Stimulated activated CD4-positive, alpha-beta T cell treated with anti-CD3 and anti-CD28 coated beads, Interleukin-4, amount 100 ng/mL, for 1 hour (primary cell): ENCODE measurements around the gene HMGXB3.
A peak's percentile ranks its signal among the peaks of the same experiment; 100 is the strongest.

Source experiments
- DNase-seq: peaks from one replicate; pipeline ENCODE4 v3.0.0-alpha.2; 2020

Gene HMGXB3

DNA sequence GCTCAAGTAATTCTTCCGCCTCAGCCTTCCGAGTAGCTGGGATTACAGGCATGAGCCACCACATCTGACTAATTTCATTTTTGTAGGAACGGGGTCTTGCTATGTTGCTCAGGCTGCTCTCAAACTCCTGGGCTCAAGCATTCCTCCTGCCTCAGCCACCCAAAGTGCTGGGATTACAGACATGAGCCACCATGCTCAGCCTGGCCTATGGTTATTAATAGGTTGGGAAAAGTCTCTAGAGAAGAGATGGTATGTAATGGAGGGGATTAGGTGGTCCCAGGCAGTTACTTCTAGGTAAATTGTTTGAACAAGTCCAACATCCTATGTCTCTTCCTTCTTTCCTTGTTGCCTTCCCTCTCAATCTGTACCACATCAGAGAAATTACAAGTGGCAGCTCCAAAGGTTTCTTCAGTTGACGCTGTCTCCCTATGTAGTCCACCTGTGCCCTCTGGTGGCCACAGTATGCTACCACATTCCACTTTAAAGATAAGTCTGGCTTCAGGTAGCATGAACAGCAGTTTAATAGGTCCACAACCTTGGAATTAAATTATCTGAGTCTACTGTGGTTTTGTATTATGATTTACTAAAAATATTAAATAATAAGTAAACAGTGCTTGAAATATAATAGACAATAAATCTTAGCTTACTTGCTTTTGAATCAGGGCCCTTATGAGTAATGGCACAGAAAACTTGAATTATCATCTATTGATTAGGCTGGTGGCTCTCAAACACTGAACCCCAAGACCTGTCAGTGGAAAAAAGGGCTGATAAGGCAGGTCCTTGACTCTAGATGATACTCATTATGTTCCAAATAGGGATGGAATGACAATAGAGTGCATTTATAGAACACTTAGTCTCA, 9.8 kb upstream of the HMGXB3 start:
- DNase-seq: peak; percentile 67

DNA sequence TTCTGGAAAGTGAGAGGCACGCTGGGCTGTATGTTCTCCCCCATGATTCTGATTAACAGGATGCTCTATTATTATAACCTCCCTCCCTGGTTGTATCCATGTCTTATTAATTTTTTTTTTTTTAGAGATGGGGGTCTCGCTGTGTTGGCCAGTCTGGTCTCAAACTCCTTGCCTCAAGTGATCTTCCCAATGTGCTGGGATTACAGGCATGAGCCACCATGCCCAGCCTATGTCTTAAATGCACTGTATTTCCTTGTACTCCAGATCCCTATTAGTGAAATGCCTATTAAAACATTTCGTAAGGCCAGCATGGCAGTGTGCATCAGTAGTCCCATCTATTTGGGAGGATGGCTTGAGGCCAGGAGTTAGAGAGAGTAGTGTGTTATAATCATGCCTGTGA, 7.1 kb upstream of the HMGXB3 start:
- DNase-seq: no peak

DNA sequence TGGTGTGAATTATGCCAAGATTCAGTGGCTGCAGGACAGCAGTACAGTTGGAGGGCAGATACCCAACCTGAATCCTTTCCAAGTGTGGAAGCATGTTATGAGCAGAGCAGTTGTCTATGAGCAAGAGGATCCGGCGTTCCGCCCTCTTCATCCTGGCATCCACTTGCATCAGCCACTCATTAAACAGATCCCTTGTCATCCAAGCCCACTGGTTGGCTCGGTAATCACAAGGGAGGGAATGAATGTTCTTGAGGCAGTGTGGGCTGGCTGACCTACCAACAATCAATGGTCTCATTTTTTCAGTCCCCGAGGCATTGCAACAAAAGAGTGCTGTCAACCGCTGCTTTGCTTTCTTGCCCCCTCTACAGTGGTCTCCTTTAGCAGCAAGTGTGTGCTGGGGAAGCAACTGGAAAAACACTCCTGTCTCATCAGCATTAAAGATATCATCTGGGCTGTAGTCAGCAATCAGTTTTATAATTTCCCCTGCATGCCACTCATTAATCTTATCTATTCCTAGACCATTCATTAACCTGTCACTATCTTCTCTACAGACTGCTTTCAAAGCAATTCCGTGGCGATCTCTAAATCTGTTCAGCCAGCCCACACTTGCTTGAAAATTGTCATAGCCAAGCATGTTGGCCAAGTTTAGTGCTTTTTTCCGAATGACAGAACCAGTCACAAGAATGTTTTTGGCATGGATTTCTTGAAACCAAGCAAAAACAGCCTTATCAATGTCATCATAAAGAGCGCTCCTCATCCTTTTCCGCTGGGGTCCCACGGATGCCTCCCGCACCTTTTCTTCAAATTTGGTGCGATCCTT, 4.9 kb upstream of the HMGXB3 start:
- DNase-seq: no peak

DNA sequence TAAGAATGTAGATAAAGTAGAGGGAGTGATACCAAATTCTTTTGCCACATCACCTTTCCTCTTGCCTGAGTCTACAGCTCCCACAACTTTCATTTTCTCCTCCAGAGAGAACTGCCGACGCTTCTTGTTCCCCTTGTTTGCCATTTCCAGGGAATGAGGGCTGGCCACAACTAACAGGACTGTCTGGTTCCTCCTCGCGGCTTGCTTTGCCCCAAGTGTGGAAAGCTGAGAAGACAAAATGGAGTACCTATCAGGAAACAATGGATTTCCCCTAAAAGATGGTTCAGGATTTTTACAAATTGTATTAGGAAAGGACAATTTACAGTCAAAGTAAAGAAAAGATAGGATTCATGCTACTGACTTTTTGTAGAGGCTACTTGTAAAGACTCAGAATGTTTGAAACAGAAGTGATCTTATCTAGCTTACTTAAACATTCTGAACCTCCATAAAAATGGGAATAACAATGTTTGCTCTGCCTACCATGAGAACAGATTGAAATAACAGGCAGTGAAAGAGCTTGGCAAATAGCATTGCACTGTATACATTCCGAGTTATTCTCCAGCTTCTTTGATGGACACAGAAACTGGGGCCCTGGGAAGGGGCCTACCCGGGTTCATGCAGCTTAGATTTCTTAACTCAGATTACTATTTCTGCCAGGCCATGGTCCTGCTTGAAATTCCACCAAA, 4.2 kb upstream of the HMGXB3 start:
- DNase-seq: no peak

DNA sequence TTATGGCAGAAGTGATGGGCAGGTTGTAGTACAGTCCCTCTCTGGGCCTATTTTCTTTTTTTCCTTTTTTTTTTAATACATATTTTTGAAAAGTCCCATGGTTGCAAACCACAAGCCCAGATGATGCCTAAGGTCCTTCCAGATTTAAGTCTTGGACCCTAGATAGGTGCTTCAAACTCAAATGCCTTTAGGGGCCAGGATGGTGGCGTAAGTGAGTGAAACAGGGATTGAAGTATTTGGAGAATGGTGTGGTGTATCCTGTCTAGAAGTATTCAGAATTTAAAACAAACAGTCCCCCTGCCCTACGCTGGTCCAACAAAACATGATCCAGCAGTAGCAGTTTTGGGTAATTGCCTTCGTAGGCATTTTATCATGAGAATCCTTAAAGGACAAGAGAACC, 2.3 kb upstream of the HMGXB3 start:
- DNase-seq: no peak

DNA sequence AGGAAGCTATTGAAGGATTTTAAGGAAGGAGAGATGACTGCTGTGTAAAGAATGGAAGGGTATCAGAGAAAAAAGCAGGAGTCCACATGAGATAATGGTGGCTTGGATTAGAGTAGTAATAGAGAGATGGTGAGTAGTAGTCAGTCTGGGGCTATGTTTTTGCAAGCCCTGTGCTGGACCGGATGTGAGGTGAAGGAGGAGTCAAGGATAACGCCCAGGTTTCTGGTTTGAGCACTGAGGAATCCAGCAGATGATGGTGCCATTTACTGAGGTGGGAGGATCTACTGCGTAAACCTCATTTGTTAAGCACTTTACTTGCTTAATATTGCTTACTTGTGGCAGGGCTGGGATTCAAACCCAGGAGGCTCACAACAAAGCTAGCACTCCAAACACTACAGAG, 1.2 kb upstream of the HMGXB3 start:
- no peak for DNase-seq

DNA sequence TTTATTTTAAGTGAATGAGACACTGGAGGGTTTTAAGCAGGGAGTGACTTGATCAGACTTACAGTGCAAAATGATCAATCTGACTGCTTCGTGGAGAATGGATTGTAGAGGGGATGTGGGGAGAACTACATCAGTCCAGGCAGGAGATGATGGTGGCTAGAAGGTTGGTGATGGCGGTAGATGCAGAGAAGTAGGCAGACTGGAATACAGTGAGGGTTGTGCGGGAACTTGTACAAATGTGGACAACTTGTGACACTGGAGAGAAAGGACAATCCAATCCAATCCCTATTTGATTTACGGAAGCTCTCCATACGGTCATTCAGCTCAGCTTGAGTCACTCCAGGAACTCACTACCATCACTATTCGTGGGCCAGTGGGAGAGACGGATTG, 678 bp upstream of the HMGXB3 start:
- no peak for DNase-seq

DNA sequence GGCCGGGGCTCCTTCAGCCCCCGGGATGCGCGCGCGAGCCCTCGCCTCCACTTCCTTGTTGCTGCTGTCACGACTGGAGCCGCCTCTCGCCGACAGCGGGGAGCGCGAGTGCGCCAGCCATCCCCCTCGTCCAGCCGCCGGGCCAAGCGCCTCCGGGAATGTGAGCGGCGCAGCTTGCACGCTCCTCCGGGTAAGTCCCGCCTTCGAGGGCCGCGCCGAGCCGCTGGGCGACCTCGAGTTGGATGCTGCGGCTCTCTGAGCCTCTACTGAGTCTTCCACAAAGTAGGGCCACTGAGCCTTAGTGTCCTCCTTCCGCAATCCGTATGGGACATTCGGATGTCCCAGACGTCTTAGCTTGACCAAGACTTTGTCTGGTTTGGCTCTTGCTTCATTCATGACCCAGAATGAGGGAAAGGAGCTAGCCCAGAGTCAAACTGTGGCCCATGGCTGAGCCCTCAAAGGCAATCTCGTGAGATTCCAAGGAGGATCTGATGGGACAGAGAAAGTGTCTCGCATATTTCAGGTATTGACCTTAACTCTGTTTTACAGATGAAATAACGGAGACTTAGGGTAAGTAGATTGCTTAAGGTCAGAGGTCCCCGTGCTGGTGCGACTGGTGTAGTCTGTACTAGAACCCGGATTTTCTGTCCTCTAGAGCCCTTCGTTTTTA, 586 bp downstream of the HMGXB3 start:
- DNase-seq: peak; percentile 38

DNA sequence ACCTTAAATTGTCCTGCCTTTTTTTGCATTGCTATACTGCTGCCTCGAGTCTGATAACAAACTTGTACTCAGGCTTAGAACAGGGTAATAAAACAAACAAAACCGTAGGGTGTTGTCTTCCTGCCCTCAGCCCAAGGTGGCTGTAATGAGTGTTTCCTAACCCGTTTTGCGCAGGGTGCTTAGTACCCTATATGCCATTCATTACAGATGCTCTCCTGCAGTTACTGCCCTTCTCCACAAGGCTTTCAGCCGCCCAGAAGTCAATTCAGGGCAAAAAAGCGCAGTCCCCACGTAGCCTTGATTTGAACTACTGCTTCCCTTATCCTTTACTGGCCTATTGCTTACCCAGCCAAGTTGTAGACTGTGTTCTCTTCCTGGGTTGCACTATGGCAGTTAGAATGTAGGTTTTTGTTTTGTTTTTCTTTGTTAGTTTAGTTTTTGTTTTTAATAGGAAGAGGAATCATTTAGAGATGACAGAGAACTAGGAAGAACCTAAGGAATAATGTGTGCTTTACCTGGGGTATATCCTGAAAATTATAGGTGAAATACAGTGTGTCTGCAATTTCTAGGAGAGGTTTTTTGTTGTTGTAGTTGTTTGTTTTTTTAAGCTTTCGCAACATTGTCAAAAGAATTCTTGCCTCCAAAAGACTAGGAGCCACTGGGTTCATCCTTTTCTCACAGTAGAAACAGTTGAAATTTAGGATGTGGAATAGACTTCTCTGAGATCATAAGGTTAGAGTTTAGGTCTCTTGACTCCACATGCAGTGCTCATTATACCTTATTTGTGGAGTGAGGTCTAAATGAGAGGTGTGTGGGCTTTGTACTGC, 1.3 kb downstream of the HMGXB3 start:
- peak; percentile 42 for DNase-seq

DNA sequence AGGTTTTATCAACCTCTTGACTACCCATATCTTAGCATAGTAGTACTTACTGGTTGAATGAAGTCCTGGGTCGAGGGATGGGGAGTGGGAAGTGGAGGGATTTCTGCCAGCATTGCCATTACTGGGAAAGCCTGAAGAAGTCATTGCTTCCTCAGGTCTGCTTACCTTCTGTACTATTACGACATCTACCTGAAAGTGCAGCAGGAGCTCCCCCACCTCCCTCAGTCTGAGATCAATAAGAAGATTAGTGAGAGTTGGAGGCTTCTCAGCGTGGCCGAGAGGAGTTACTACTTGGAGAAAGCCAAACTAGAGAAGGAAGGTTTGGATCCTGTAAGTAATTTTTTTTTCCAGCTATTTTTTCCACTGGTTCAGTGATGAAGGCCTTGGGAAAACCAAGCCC, 5.8 kb downstream of the HMGXB3 start:
- no peak for DNase-seq

DNA sequence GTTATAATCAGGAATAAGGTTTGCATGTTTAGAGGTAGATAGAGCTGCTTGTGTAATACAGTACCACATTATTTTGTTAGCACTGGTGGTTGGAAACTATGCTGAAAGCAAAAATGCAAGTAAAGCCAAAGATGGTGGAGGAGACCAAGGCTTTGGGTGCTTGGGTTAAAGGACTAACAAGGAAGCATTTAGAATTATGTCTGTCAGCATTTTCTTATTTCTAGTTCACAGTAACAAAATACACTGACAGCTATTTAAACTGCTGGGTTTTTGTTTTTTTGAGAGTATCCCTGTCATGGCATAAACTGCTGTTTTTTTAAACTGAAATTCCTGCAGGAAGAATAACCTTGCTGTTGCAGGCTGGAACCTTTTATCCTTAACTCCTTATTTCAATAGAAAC, 6.5 kb downstream of the HMGXB3 start:
- DNase-seq: no peak

DNA sequence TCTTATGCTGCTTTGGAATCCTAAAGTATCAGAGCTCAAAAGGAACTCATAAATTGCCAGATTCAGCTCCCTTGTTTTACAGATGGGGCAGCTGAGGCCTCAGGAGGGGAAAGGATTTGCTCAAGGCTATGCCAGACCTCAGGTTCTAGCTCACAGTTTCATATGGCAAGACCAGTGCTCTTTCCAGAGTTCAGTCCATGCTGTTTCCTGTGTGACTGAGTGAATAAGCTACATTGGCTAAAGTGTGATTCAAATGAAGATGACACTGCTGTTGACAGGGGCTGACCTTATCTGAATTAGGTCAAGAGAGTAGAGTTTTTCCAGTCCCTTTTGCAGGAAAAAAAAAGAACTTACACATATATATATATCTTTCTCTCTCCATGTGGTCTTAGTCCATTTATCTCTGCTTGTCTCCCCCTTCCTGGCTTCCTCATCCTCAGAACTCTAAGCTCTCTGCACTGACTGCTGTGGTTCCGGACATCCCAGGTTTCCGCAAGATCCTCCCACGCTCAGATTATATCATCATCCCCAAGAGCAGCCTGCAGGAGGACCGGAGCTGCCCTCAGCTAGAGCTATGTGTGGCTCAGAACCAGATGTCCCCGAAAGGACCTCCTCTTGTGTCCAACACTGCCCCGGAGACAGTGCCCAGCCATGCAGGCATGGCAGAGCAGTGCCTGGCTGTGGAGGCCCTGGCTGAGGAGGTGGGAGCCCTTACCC, 9.3 kb downstream of the HMGXB3 start:
- DNase-seq: no peak

DNA sequence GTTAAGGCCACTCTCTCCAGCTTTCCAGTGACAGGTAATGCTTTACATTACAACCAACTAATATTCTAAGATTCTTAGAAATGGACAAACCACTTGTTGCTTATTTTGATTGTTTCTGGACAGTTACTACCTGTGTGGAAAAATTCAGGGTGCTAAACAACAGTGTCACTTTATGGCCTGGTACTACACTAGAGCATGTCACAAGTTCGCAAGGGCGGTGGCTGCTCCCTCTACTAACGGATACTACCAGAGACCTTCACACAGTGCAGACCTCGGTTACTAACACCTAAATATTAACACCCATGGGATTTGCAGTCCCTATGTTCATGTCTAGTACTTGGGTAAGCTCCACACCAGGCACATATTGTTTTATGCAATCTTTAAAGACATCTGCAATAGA, 13.4 kb downstream of the HMGXB3 start:
- DNase-seq: no peak

DNA sequence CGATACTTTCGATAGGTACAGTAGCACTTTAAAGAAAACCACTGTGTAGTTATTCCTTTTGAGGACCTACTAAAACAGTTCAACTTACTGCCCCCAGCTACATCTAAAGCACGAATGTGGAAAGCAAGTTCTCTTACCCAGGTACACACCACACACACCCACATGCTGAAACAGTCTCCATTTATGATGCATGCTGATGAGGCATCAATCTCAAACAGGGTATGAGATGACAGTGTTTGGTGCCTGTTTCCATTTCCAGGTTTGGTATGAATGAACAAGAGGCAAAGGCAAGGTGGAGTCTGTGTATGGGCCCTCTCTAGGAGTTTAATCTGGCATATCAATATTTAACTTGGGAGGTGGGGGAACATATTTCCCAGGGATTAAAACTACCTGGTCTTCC, 13.9 kb downstream of the HMGXB3 start:
- no peak for DNase-seq

DNA sequence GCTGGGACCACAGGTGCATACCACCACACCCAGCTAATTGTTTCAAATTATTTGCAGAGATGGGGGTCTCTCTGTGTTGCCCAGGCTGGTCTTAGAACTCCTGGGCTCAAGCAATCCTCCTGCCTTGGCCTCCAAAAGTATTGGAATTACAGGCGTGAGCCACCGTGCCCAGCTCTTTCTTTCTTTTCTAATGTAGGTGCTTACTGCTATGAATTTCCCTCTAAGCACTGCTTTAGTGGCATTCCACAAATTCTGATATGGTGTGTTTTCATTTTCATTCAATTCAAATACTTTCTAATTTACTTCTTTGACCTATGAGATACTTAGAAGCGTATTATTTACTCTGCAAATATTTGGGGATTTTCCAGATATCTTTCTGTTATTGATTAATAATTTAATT, 14.9 kb downstream of the HMGXB3 start:
- DNase-seq: no peak

DNA sequence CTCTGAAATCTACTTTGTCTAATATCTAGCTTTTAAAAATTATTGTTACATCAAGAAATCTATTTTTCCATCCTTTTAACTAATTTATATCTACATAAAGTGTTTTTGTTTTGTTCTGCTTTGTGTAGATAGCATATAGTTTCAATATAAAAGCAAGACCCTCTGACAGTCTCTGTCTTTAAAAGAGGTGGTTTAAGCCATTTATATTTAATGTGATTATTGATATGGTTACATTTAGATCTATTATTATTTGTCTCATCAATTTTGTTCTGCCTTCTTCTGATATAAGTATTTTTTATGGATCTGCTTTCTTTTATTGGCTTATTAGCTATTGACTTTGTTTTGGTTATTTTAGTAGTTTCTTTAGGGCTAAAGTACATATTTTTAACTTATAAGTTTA, 16.0 kb downstream of the HMGXB3 start:
- no peak for DNase-seq

DNA sequence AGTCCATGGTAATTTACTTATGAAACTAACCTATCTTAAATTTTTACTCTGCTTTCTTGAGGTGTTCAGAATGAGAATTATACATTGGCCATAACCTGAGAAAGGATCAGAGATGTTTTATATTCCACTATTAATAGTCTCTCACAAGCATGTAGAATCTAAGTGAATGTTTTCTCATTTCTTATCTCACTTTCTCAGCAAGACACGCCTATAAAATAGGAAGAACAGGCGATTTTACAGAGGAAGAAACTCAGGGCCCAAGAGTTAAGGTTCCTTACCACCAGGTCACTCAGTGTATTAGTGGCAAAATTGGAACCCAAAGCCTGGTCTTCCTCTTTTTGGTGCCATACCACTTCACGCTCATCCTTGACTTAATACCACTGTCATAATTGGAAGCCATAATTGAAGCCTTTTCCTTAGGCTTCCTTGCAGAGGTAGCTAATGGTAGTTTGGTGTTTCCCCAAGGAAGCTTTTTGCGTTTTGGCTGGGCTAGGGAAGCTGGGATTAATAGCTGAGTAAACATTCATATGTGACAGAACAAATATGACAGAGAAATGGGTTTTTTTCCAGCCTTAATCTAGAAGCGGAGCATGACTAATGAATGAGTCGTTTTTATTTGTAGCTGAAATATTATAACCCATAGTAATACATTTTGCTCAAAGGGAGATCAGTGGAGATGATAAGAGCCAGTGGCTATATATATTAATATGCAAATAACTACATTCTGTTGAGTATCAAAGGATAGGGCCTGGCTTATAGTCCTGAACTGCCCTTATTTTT, 16.9 kb downstream of the HMGXB3 start:
- DNase-seq: no peak

DNA sequence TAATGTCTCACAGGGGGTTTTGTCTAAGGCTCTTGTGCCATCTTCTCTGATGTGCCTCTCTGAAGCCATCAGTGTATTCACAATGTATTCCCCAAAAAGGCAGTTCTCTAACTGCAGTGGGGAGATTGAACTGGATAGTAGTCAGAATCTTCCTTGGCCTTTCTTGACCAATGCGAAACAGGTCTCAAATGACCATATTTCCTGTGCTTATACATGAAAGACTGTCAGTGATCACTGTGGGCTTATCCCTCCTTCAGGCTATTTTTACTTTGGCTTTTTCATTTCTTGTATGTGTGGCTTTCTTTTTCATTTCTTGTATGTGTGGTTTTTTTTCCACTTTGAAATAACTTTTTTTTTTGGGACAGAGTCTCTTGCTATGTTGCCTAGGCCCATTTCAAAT, 19.7 kb downstream of the HMGXB3 start:
- DNase-seq: no peak

DNA sequence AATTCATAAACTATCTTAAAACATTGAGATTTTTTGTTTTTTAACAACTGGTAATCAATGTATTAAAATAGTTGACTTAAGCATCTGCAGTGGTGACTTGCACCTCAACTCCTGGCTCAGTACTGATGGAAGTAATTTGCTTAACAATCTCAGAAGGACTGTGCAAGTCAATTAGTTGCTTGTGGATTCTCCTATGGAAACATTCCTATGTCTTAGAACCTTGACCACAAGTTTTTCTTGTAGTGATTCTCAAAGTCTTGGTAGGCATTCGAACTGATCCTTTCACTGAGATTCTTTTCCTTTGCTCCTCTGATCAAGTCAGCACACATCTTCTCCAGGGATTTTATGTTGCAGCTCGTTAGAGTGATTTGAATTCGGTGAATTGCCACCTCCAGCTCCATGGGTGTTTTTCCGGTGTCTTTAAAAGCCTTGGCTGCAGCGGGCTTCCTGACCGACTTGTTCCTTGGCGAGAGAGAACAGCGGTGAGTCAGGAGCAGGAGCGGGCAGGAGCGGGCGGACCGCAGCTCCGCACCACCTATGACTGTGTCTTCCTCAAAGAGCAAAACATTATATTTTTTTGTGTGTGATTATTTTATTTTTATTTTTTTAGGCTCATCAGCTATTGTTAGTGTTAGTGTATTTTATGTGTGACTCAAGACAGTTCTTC, 21.1 kb downstream of the HMGXB3 start:
- no peak for DNase-seq

DNA sequence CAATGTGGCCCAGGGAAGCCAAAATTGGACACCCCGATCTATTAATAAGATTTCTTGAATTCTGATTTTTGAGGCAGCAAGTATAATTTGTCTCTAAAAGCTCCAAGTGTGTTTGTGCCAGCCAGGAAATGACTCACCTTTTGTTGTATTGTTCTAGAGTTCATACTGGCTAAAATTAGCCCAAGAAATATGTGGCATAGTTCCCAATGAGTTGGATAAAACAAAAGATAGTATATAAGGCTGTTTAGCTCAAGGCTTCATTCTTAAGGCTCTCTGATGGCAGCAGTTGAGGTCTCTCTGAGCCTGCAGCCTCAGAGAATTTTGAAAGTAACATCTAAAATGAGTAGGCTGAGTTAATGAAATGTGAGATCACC, 21.6 kb downstream of the HMGXB3 start:
- no peak for DNase-seq
